GM19043 (cell line): Measurements from ENCODE around the gene PIK3CA.
"Not testable (repeated sequence)": the region's sequence is repeated elsewhere in the genome, so short reads cannot be mapped to it uniquely, and the experiment has no call there.

ENCODE experiments used
- ATAC-seq: cut with Tn5 transposase; IDR thresholded peaks from one replicate; pipeline ENCODE4 v1.9.1; 2021; ENCODE audit warnings: low read depth; ENCODE audit not compliant: unreplicated experiment

PIK3CA gene

DNA sequence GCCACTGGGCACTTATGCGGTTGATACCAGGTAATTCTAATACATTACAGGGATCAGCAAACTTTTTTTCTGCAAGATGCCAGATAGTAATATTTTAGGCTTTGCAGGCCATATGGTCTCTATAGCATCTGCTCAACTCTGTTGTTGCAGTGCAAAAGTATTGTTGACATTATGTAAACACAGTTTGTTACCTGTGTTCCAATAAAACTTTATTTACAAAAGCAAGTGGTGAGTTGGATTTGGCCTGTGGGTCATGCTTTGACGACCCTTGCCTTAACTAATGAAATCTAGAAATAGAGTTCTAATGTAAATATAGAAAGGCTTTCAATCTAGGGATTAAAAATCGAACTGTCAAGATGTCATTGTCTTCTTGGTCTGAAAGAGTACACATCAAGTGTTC, 44.4 kb downstream of the PIK3CA start:
- no peak for ATAC-seq

DNA sequence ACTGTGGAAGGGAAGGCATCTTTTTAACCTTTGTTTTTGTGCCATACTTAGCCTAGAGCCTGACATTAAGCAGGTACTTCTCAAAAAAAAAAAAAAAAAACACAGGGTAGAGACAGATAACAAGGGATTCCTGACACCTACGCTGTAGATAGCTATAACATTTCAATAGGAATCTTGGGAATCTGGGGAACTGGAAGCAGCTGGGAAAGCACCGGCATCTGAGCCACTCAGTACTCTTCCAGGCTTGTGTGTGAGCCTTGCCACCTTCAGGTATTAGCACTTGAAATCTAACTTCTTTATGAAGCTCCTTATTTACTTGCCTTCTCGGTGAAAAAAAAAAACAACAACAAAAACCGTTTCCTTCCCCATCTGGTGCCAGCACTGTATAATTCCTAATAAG, 46.8 kb downstream of the PIK3CA start:
- ATAC-seq: no peak

DNA sequence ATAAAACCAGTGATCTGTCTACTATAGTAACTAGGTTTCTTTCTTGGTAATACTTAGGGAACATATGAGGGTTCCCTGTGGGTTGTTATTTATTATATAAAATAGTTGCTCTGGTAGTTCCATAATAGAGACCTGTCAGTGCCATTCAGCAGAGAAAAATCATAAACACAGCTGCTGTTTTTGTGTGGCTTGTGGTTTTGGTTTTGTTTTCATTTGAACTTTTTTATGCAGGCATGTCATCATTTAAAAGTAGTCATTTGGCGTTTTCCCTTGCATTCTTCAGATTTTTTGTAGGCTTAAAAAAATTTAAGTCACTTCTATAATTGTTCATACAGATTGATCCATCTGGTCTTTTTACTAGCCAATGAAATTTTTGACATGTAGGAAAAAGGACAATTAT, 47.9 kb downstream of the PIK3CA start:
- peak; percentile 73 for ATAC-seq

DNA sequence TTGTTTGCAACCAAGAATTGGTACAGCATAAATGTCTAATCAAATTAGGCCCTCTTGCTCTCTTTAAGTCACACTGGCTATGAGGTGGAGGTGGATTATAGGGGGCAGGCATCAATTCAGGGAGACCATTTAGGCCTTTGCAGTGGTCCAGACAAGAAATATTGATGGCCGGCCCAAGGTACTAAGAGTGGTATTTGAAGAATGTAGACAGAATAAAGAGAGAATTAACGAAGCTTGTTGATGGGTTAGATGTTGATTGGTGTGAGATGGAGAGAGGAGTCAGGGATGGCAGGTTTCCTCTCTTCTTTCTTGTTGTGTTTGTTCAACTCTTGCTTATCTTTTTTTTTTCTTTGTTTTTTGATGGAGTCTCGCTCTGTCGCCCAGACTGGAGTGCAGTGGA, 48.5 kb downstream of the PIK3CA start:
- ATAC-seq: no peak

DNA sequence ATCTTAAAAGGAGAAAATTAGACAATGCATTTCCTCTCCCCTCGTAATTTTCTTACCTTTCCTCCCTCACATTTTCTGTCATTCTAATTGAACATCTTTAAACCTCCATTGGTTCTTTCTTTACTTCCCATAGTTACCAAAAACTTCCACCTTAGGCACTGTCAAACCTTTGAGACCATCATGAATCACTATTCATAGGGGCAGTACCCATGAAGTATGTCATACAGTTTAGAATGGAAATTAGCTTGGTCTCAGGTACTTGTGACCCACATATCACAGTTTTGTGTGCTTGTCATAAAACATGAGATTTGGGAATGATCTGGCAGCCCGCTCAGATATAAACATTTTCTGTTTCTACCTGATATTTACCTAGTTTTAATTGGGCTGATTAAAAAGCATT, 52.6 kb downstream of the PIK3CA start:
- no peak for ATAC-seq

DNA sequence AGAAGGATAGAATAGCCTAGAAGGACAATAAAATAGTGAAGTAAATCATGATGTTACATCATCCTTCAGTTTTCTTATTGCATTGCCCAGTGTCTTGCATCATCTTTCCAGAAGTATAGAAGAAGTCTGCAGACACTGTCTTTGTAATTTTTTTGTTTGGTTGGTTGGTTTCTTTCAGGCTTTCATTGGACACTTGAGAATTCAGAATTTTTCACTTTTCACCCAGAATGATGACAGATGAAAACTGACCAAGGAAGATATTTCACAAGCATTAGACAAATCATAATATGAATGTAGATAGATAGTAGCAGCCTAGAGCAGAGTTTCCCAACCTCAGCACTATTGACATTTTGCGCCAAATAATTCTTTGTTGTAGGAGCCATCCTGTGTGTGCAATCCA, 67.4 kb downstream of the PIK3CA start:
- not testable (repeated sequence) for ATAC-seq

DNA sequence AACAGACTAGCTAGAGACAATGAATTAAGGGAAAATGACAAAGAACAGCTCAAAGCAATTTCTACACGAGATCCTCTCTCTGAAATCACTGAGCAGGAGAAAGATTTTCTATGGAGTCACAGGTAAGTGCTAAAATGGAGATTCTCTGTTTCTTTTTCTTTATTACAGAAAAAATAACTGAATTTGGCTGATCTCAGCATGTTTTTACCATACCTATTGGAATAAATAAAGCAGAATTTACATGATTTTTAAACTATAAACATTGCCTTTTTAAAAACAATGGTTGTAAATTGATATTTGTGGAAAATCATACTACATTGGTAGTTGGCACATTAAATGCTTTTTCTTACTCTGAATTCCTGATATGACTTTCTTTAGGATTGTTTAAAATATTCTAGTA, 70.1 kb downstream of the PIK3CA start:
- not testable (repeated sequence) for ATAC-seq

DNA sequence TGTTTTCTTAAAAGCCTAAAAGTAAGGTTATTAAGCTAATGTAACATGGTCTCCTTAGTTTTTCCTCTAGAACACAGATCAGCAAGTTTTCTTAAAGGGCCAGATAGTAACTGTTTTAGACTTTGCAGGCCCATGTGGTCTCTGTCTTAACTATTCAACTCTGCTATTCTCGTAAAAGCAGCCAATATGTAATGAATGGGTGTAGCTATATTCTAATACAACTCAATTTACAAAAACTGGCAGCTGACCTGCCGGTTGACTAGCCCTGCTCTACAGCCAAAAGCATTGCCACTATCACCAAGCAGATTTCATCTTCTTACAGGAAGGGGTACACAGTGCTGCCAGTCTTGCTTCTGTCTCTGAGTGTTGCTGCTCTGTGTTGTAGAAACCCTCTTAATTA, 75.4 kb downstream of the PIK3CA start:
- no peak for ATAC-seq

DNA sequence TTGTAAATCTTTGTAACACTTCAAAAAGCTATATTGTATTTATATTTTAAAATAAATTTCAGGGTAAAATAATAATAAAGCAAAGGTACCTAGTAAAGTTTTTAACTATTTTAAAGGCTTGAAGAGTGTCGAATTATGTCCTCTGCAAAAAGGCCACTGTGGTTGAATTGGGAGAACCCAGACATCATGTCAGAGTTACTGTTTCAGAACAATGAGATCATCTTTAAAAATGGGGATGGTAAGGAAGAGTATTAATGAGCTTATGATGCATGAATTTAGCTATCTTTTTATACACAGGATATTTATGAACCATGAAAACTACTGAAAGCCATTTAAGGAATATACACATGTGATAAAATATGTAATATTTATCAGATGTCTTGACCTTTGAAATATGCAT, 76.4 kb downstream of the PIK3CA start:
- no peak for ATAC-seq

DNA sequence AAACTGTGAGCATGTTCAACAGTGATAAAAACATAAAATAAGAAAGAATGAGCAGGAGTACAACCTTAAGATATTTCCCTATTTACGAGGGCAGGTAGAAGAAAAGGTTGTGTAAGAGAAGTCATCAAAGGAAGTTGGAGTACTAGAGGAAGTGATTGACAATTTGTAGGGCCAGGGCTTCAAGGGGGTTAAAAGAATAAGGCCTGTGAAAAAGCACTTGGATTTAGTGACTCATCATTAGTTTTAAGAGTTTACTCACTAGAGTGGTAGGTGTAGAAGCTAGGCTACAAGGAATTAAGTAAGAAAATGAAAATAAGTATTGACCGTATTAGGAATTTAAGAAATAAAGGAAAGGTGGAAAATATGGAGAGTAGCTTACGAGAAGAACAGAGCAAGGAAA, 79.2 kb downstream of the PIK3CA start:
- no peak for ATAC-seq

DNA sequence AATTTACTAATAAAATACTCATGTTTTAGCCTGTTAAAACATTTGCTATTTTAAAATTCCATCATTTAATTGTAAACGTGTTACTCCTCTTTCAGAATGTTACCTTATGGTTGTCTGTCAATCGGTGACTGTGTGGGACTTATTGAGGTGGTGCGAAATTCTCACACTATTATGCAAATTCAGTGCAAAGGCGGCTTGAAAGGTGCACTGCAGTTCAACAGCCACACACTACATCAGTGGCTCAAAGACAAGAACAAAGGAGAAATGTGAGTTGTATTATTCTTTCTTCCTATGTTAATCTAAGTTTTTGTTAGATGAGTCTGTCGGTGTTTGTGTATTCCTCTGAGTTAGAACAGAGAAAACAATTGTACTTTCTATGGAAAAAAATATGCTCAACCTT, 81.0 kb downstream of the PIK3CA start:
- ATAC-seq: no peak

DNA sequence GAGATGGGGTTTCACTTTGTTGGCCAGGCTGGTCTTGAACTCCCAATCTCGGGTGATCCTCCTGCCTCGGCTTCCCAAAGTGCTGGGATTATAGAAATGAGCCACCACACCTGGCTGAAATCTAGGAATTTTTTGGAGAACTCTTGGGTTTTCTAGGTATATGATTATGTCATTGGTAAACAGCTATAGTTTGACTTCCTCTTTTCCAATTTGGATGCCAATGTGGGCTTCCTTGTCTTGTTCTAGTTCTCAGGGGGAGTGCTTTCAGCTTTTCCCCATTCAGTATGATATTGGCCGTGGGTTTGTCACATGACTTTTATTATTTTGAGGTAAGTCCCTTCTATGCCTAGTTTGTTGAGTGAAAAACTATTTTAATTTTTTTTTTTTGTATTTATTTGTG, 84.9 kb downstream of the PIK3CA start:
- ATAC-seq: no peak

DNA sequence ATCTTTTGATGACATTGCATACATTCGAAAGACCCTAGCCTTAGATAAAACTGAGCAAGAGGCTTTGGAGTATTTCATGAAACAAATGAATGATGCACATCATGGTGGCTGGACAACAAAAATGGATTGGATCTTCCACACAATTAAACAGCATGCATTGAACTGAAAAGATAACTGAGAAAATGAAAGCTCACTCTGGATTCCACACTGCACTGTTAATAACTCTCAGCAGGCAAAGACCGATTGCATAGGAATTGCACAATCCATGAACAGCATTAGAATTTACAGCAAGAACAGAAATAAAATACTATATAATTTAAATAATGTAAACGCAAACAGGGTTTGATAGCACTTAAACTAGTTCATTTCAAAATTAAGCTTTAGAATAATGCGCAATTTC, 86.0 kb downstream of the PIK3CA start:
- no peak for ATAC-seq

DNA sequence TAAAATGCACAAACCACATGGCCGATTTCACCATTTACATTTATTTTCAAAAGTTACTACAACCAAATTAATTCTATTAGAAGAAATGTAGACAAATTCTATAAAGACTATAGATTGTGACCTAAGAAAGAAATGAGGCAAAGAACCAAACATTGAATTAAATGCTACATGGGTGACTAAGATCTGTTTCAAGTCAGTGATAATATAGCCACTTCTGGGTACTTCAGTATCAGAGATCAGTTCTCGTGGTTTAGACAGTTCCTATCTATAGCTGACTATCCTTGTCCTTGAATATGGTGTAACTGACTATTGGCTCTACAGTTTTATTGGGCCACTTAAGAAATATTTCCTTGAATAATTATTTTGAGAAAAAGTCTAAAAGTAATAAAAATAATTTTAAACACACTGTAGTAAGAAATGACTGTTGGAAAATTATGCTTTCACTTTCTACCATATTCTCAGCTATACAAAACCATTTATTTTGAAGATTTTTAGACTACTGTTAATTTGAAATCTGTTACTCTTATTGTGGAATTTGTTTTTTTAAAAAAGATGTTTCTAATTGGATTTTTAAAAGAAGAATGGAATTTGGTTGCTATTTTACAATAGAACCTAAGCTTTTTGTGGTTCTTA, 88.6 kb downstream of the PIK3CA start:
- peak; percentile 76 for ATAC-seq

DNA sequence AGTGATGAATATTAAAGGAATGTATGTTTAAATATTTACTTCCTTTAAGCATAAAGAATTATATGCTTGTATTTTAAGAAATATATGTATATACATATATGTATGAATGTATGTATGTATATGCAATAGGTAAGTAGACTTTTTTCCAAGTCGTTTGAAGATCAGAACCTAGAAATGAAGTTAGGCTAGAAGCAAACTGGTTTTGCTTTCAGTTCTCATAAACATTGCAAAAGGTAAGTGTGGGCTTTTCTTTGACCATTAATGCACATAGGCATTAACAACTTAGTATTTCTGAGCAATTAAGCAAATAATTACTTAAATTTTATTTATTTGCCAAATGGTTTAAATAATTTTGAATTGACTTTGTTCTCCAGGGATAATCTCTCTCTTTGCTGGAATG, 92.1 kb downstream of the PIK3CA start:
- ATAC-seq: not testable (repeated sequence)

DNA sequence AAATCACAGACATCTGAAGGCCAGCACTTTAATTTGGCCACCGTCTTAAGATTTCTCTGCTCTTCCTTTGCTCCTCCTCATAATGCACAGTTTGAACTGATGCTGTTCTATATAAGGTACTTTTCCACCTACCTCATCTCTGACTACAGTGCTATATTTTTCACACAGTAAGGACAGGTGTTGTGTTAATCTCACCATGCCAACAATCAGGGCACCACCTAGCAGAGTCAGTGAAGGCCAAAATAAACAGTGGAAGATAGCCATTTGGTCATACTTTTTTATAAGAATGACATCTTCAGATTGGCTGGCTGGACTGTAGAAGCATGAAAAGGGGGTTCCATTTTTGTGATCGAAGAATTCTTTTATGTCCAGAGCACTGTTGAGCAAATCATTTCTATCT, 94.7 kb downstream of the PIK3CA start:
- not testable (repeated sequence) for ATAC-seq

DNA sequence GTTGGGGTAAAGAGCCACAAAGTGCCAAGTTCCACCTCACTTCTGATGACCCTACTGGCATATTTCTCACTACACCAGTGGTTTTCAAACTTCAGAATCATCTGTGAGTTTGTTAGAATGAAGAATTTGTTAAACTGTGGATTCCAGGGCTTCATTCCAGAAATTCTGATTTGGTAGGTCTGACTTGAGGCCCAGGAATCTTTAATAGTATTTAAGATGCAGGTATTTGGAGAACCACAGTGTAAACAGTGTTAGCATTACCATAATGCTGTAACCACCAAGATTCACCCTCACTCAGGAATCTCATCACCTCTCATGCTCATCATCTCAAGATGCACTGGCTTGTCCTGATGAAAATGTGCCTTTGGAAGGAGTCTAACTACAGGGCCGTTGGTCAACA, 96.7 kb downstream of the PIK3CA start:
- no peak for ATAC-seq

DNA sequence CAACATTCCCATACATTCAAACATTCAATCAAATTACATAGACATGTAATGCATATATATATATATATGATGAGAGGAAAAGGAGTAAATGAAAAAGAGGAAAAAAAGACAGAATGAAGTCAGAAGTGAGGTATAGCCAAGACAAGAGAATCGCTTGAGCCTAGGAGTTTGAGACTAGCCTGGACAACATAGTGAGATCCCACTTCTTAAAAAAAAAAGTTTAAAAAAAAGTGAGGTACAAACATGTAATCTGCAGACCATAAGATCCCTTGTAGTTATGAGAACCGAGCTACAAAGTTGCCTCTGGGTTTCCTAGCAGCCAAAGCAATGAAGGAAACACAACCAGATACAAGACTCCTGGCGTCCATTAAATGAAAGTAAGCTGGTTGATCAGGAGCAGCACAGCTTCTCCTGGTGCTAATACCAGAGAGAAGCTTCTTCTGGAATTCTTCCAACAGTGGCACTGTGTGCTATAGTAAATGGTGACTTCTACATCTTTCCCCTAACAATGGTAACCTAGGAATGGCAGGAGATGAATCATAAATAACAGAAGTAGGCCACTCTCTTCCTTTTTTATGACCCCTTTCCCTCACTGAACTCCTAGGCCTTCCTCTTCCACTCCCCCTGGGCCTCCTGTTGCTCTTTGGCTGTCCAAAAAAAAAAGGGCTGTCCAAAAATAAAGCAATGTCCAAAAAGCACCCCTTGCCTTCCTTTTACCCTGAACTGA, 99.3 kb downstream of the PIK3CA start:
- no peak for ATAC-seq

DNA sequence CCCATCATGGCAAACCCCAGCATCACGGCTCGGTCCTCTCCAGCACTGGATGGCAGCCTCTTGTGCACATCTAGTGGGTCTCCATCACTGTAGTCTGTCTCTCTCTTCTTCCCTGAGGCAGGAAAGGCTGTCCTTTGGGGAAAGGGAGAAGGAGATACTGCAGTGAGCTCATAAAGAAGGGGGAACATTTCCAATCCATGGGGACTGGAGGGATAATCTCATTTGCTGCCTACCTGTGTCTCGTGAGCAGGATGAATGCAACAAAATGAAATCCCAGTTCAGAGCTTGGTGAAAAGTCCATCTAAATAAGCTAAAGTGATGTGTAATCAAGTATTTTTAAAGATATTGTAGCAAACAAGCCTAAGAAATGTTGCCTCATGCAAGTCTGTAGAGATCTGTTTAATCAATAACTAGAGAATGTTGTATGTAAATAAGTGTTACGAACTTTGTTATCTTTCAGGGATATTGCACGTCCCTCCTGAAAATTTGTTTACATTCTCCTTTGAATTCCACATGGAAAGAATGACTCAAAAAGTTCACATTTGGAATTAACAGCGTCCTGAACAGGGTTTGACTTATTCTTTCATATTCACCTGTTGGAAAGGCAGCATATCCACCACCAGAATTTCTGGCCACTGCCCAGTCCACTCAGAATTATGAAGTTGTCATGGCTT, 102.8 kb downstream of the PIK3CA start, which contains the start of gene KCNMB3:
KCNMB3 (minus strand) TSS at position 312 of the 674 bp plus-strand sequence; CDS start at position 188, 124 bp downstream.
- ATAC-seq: no peak

DNA sequence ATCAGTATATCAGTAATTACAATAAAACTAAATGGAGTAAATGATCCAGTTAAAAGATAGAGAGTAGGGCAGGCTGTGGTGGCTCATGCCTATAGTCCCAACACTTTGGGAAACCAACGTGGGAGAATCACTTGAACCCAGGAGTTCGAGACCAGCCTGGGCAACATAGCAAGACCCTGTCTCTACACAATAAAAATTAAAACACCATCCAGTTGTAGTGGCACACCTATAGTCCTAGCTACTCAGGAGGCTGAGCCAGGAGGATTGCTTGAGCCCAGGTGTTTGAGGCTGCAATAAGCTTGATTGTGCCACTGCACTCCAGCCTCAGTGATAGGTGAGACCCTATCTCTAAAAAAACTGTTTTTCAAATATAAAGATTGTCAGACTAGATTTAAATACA, 108.7 kb downstream of the PIK3CA start:
- no peak for ATAC-seq

DNA sequence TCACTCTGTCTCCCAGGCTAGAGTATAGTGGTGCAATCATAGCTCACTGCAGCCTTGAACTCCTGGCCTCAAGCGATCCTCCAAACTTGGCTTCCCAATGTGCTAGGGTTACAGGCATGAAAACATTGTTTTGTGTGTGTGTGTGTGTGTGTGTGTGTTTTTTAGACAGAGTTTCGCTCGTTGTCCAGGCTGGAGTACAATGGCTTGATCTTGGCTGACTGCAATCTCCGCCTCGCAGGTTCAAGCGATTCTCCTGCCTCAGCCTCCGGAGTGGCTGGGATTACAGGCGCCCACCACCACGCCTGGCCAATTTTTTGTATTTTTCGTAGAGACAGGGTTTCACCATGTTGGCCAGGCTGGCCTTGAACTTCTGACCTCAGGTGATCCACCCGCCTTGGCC, 109.6 kb downstream of the PIK3CA start:
- ATAC-seq: not testable (repeated sequence)

DNA sequence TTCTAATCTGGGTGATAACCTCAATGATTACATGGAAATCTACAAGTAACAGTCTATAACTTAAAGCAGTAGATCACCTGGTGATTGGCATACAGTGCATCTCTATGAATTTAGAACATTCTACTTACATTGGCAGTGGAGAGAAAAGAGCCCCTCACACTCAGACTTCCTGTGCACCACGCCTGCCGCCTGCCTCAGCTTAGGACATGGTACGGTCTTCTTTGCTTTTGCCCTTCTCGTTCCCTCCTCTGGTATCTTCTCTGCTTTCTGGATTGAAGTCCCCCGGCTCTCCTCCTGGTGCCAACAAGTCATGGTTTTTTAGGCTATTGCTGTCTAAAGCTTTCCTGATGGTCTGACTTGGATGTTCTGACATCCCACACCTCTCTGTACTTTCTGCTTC, 110.7 kb downstream of the PIK3CA start:
- ATAC-seq: no peak
